Heart left ventricle (tissue), 16 donors: ENCODE results near the gene HAPLN2. TPM values are rescaled to one million over a fixed set of nuclear protein-coding genes. Genes with fewer than 3 reads are reported as not detected.
"Not testable (repeated sequence)": the region's sequence is repeated elsewhere in the genome, so short reads cannot be mapped to it uniquely, and the experiment has no call there.

Experiments
- ATAC-seq, 4 donors: fragments of 200-7000 bp; cut with Tn5 transposase; one replicate each; pipeline ENCODE4 v1.9.1; 2020 to 2022; ENCODE audit warnings: moderate library complexity in 4 of 4, mild to moderate bottlenecking in 3 of 4, moderate number of reproducible peaks in 1 of 4
- DNase-seq, 5 donors: peaks; one replicate each; pipeline ENCODE4 v3.0.0-alpha.2; 2020
- H3K27ac ChIP-seq, 12 donors: fragments of 200-600 bp; sonication (generic) in 4 of 12; one replicate each; pipeline versions ENCODE4 v1.5.0 to v1.8.0; 2016 to 2022; ENCODE audit warnings: mild to moderate bottlenecking in 2 of 12
- H3K27me3 ChIP-seq, 9 donors: fragments of 200-600 bp; sonication (generic) in 2 of 9; one replicate each; pipeline versions ENCODE4 v1.5.1 to v1.8.0; 2016 to 2022; ENCODE audit warnings: mild to moderate bottlenecking in 3 of 9
- H3K36me3 ChIP-seq, 9 donors: fragments of 200-600 bp; sonication (generic) in 2 of 9; one replicate each; pipeline versions ENCODE4 v1.5.0 to v1.8.0; 2018 to 2022; ENCODE audit warnings: mild to moderate bottlenecking in 2 of 9
- H3K4me1 ChIP-seq, 12 donors: fragments of 200-600 bp; sonication (generic) in 4 of 12; one replicate each; pipeline versions ENCODE4 v1.5.0 to v1.8.0; 2016 to 2022; ENCODE audit warnings: mild to moderate bottlenecking in 3 of 12
- H3K4me3 ChIP-seq, 12 donors: fragments of 200-600 bp; sonication (generic) in 4 of 12; one replicate each; pipeline versions ENCODE4 v1.5.0 to v1.8.0; 2017 to 2022; ENCODE audit warnings: mild to moderate bottlenecking in 9 of 12, moderate library complexity in 4 of 12
- H3K9me3 ChIP-seq, 12 donors: fragments of 200-600 bp; sonication (generic) in 4 of 12; one replicate each; pipeline versions ENCODE4 v1.5.0 to v1.8.0; 2016 to 2022; ENCODE audit warnings: mild to moderate bottlenecking in 1 of 12
- CTCF ChIP-seq, 12 donors: fragments of 200-600 bp; sonication (generic) in 4 of 12; IDR thresholded peaks; one replicate each; pipeline versions ENCODE4 v1.5.0 to v1.8.0; 2018 to 2022; ENCODE audit warnings: antibody characterized with exemption in 12 of 12, mild to moderate bottlenecking in 5 of 12
- POLR2A ChIP-seq, 2 donors: fragments of 450-650 bp; IDR thresholded peaks; one replicate each; pipeline ENCODE4 v1.6.1; 2017; ENCODE audit warnings: antibody characterized with exemption in 2 of 2, mild to moderate bottlenecking in 2 of 2, moderate library complexity in 2 of 2
- WGBS, 4 donors: extraction: QIAGEN DNeasy Blood & Tissue Kit in 2 of 4; methylation state at CpG; one replicate each; pipeline versions ENCODE4 v1.1.5 to v1.1.7; 2013 to 2018; 5-methylcytosine and 5-hydroxymethylcytosine counted together
- intact Hi-C, 10 donors: fragments of 100-400 bp; cut with DNase I; formaldehyde crosslinking; loops; one replicate each; pipeline versions ENCODE4 v1.11.1 to v1.14.2; 2022
- polyA plus RNA-seq, 2 donors: library from polyadenylated mRNA; stranded (reverse); fragments of 200-250 nt; gene quantifications; one replicate each; pipeline ENCODE4 v1.2.3, GENCODE V29; 2013
- total RNA-seq, 9 donors: library from RNA; depleted of rRNA in 2 of 9; stranded (reverse); fragments of >200 nt in 2 of 9; fragmentation: NEBNext Ultra II Directional in 3 of 9; extraction: Animal tissue kit (Norgen Biotek cat#: 25700) in 3 of 9; gene quantifications; one replicate each; pipeline versions ENCODE4 v1.1.0 to v1.2.4, GENCODE V29; 2016 to 2023
- donor health status: ischemic (EF 13 %, LVEDD 7.1; RV severe dilation, severe dysfunction).
- donor health status: healthy with polysubstance abuse.
- donor health status: DM: no; HTN: yes; CAD: no.
- donor health status: DM: no; HTN: no; CAD: no.
- donor health status: ischemic (EF 25% LVEDD 6.9; RV normal size, moderate dysfunction).
- donor health status: ischemic (EF 25% LVEDD 5.7; RV mildly dilated, moderate dysfunction).
- donor health status: healthy.
- donor health status: DM: yes; HTN: yes; CAD: no.
- donor health status: ischemic (EF 35%, LVEDD 5.7; RV mildly dilated, moderate dysfunction).
- donor health status: nonischemic (EF 11% LVEDD 7.7; RV severe dilation, severe dysfunction).
- donor health status: DM: yes; HTN: yes; CAD: no.
- donor health status: PGD.
- donor health status: ischemic (EF 29% LVEDD 5.4; RV normal size, mild dysfunction).
- donor health status: nonischemic (EF 23%, LVEDD 6.1; RV moderate dilation, normal function).

Gene HAPLN2
- total and polyA plus RNA-seq, 11 donors: 0.52 to 3.0 (median 1.1) TPM

DNA sequence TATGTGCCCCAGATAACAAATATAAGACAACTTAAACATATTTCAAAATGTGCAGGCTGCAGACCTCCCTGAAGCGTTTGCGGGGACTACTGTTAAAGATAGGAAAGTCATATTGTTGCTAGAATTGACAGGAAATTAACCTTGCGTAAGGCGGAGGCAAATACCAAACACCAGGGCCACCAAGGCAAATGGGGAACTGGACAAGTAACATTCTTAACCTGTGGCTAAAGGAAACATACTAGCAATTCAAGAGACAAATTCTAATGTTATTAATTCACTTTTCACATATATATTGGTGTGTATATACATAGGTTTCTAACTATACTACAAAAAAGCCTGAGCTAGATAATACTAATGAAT lies 6.8 kb downstream of the HAPLN2 start:
- DNase-seq: no peak
- no peak for ATAC-seq
- Histone ChIP-seq H3K4me3 (peak overlapping the region in 4 of 12 donors; percentile 49 to 59 (median 55)), H3K9me3 (no peaks in the 10 kb centered on the region), H3K27me3 (peaks cover 3 to 71% (median 50%) of the 10 kb centered on the region in 9 donors), H3K36me3 (no peaks in the 10 kb centered on the region), H3K27ac (no peak overlapping the region), H3K4me1 (peaks cover 5 to 36% (median 22%) of the 10 kb centered on the region in 12 donors)
- 37 to 48% (median 42%) methylated on average over 4 of the region's 4 CpGs for WGBS, 4 donors
- TF ChIP-seq POLR2A (IDR thresholded peaks at IDR 0.05) (no peak), CTCF (IDR thresholded peaks at IDR 0.05) (no peak)
- intact Hi-C loops: loop anchor here in 7 of 10 donors (1.0 to 10.0 kb wide), 7 partner anchors 31 to 103 kb away; partner anchors contain the start of genes ISG20L2 (in 3 of the 7), METTL25B (in 3 of the 7) and NES (in 1 of the 7)

GRCh38 chr1:156627313-156627880 lies 8.2 kb downstream of the HAPLN2 start:
- WGBS, 4 donors: 77 to 84% (median 81%) methylated on average over 2 of the region's 2 CpGs
- ATAC-seq (no peak), DNase-seq (no peak)
- Histone ChIP-seq H3K4me3 (no peak overlapping the region), H3K36me3 (no peaks in the 10 kb centered on the region), H3K9me3 (no peaks in the 10 kb centered on the region), H3K27ac (no peak overlapping the region), H3K4me1 (peaks cover 5 to 36% (median 22%) of the 10 kb centered on the region in 12 donors), H3K27me3 (peaks cover 3 to 85% (median 50%) of the 10 kb centered on the region in 9 donors)
- TF ChIP-seq CTCF (IDR thresholded peaks at IDR 0.05) (peak; percentile 37 to 71 (median 62)), POLR2A (IDR thresholded peaks at IDR 0.05) (no peak)
- intact Hi-C loops: loop anchor here in 7 of 10 donors (2.0 to 10.0 kb wide), 6 partner anchors 29 to 101 kb away; partner anchors contain the start of genes ISG20L2 (in 3 of the 7), METTL25B (in 3 of the 7) and NES (in 1 of the 7)

DNA sequence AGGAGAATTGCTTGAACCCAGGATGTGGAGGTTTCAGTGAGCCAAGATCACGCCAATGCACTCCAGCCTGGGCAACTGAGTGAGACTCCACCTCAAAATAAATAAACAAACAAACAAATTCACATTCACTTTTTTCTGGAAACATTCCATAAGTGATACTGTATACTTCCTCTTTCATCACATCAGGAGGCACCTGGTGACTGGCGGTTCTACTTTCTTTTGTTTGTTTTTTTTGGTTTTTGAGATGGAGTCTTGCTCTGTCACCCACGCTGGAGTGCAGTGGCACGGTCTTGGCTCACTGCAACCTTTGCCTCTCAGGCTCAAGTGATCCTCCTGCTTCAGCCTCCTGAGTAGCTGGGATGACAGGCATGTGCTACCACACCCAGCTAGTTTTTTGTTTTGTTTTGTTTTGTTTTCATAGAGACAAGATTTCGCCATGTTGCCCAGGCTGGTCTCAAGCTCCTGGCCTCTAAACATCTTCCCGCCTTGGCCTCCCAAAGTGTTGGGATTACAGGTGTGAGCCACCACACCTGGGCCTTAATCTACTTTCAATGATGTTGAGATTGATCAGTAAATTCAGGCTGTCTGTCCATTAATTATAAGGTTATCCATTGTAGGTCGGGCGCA lies 10.7 kb downstream of the HAPLN2 start:
- peaks cover 9 to 84% (median 37%) of the 10 kb centered on the region in 9 donors for H3K27me3 ChIP-seq
- no peak for DNase-seq
- no peak overlapping the region for H3K27ac ChIP-seq
- H3K4me3 ChIP-seq: no peak overlapping the region
- no peak for TF ChIP-seq CTCF (IDR thresholded peaks at IDR 0.05)
- TF ChIP-seq POLR2A (IDR thresholded peaks at IDR 0.05): no peak
- no peak for ATAC-seq
- H3K36me3 ChIP-seq: no peaks in the 10 kb centered on the region
- WGBS, 4 donors: 82 to 89% (median 83%) methylated on average over 8 of the region's 8 CpGs
- intact Hi-C loops: loop anchor here in 4 of 10 donors (2.0 to 10.0 kb wide), 4 partner anchors 27 to 97 kb away; partner anchors contain the start of genes ISG20L2 (in 2 of the 4), METTL25B (in 2 of the 4) and NES (in 1 of the 4)
- H3K9me3 ChIP-seq: no peaks in the 10 kb centered on the region
- H3K4me1 ChIP-seq: peaks cover 3 to 13% (median 8%) of the 10 kb centered on the region in 12 donors

DNA sequence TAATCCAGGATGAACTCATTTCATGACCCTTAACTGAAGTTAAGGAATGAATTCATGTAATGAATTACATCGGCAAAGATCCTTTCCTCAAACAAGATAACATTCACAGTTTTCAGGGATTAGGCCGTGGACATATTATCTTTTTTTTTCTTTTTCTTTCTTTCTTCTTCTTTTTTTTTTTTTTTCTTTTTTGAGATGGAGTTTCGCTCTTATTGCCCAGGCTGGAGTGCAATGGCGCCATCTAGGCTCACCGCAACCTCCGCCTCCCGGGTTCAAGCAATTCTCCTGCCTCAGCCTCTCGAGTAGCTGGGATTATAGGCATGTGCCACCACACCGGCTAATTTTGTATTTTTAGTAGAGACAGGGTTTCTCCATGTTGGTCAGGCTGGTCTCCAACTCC lies 11.9 kb downstream of the HAPLN2 start:
- ATAC-seq, DNase-seq, H3K27ac ChIP-seq, intact Hi-C loops, H3K36me3 ChIP-seq, H3K4me1 ChIP-seq, H3K9me3 ChIP-seq, H3K4me3 ChIP-seq: not testable (repeated sequence)
- 51 to 57% (median 55%) methylated on average over 9 of the region's 9 CpGs for WGBS, 4 donors
- H3K27me3 ChIP-seq: peaks cover 6 to 81% (median 26%) of the 10 kb centered on the region in 9 donors
